K562 (cell line): ENCODE measurements around the gene FOXO3. TPM values are rescaled to one million over a fixed set of nuclear protein-coding genes. Genes with fewer than 3 reads are reported as not detected.

Source experiments
- HEY1 ChIP-seq: fragments of 250-450 bp; sonication (Bioruptor Pico); IDR thresholded peaks from 2 replicates; pipeline ENCODE4 v1.5.0; 2020; ENCODE audit warnings: mild to moderate bottlenecking, moderate library complexity, borderline replicate concordance
- TCF7L2 ChIP-seq: fragments of 150-350 bp; IDR thresholded peaks from 2 replicates; pipeline ENCODE4 v1.6.1; 2016; ENCODE audit warnings: low read depth, mild to moderate bottlenecking, low read length, moderate library complexity
- polyA plus RNA-seq, 8 experiments: library from polyadenylated mRNA; depleted of rRNA in 4 of 8; stranded (reverse) in 5 of 8; unstranded in 3 of 8; fragments of >200 nt; fragmentation: Nextera tagmentation in 2 of 8; fragmentation: Illumina TruSeq in 1 of 8; extraction: Ambion mirVana in 2 of 8; extraction: Trizol in 1 of 8; gene quantifications; 2 replicates each; pipeline versions ENCODE4 v1.2.1 to v1.2.3, GENCODE V29; 2011 to 2014; ENCODE audit warnings: inconsistent platforms in 1 of 8, missing spikeins in 1 of 8
- total RNA-seq, 7 experiments: library from RNA; depleted of rRNA in 6 of 7; stranded (reverse); fragments of >200 nt in 6 of 7; fragmentation: Illumina TruSeq in 2 of 7; extraction: Trizol in 2 of 7; gene quantifications; 2 replicates each; pipeline versions ENCODE4 v1.2.1 to v1.2.3, GENCODE V29; 2011 to 2021; ENCODE audit warnings: low replicate concordance in 1 of 7
- TF ChIP-seq, protein P1 (sequence below), 2 experiments: fragments of 450-650 bp; formaldehyde crosslinking in 1 of 2; IDR thresholded peaks; 2 replicates each; pipeline versions ENCODE4 v1.4.0 to v1.6.1; 2014 to 2020; ENCODE audit warnings: mild to moderate bottlenecking in 2 of 2, borderline replicate concordance in 1 of 2, low read depth in 1 of 2

Gene FOXO3
- total and polyA plus RNA-seq, 9 of the 15 experiments (the other 6 are each of a cell fraction or from before 2014, with no cell fraction given): 3.0 to 14.6 (median 6.0) TPM

DNA sequence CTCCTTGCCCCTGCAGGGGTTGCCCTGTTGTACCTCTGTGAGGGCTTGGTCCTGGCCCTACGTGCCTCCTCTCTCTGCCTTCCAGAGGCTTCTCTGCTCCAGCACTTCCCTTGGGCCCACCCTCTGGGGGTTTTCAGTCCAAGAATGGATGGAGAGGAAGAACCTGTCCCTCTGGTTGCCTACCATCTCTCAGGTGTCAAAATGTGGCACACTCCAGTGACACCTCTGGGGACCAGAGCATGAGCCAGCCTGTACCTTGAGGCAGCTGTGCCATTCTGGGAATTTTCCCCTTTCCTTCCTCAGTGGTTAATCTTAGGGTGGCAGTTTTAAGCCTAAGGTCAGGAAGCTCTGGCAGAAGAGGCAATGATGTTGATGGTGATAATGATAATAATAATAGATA, 172.3 kb downstream of the FOXO3 start (continued):
- TF ChIP-seq TCF7L2 (no peak), HEY1 (CRISPR knock-in tag) (no peak)
- TF ChIP-seq, protein P1, sequence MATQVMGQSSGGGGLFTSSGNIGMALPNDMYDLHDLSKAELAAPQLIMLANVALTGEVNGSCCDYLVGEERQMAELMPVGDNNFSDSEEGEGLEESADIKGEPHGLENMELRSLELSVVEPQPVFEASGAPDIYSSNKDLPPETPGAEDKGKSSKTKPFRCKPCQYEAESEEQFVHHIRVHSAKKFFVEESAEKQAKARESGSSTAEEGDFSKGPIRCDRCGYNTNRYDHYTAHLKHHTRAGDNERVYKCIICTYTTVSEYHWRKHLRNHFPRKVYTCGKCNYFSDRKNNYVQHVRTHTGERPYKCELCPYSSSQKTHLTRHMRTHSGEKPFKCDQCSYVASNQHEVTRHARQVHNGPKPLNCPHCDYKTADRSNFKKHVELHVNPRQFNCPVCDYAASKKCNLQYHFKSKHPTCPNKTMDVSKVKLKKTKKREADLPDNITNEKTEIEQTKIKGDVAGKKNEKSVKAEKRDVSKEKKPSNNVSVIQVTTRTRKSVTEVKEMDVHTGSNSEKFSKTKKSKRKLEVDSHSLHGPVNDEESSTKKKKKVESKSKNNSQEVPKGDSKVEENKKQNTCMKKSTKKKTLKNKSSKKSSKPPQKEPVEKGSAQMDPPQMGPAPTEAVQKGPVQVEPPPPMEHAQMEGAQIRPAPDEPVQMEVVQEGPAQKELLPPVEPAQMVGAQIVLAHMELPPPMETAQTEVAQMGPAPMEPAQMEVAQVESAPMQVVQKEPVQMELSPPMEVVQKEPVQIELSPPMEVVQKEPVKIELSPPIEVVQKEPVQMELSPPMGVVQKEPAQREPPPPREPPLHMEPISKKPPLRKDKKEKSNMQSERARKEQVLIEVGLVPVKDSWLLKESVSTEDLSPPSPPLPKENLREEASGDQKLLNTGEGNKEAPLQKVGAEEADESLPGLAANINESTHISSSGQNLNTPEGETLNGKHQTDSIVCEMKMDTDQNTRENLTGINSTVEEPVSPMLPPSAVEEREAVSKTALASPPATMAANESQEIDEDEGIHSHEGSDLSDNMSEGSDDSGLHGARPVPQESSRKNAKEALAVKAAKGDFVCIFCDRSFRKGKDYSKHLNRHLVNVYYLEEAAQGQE (IDR thresholded peaks at IDR 0.05; ENCODE audit: borderline replicate concordance): no peak
- TF ChIP-seq, protein P1 (CRISPR knock-in tag; IDR thresholded peaks at IDR 0.05; ENCODE audit: low read depth): no peak
